Kidney capillary endothelial cell (primary cell): Measurements from ENCODE around the gene RAPGEF4.

ENCODE experiments used
- DNase-seq: peaks from one replicate; pipeline ENCODE4 v3.0.0-alpha.2; 2018; ENCODE audit warnings: low spot score

Gene RAPGEF4

DNA sequence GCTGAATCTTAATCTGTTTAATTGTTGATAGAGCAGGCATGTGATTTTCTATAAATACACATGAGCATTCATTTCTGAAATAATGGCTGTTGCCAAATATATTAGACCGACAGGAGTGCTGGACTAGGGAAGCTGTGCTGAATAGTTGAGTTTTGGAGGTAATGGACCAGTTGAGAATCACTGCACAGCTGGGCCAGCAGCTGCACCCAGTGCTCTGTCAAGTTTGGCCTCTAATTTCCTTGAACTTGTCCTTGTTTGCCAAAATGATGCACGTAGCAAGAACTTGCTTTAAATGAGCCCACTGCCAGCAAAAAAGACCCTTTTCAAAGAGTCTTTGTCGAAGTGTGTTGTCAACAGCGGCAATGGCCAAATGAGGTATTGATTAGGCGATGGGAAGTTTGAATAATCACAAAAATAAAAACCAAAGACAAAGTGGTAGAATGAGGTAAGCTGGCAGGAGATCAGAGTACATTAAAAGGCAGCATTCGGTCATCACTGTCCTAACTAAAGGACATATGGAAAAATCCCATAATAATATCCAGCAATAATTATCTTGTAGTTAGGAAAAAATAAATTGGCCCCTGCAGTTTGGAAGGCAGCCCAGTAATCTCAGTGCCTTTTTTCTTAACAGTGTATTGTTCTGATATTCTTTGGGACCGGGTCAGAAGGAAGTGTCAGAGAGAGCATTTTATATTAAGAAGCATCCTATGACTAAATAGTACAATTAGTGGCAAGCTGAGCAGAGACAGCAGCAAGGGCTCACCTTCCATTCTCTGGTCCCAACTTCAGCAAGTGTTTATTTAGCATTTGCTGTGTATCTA is 126.2 kb downstream of the RAPGEF4 start:
- DNase-seq: no peak

GRCh38 chr2:172863341-172863740 is 127.7 kb downstream of the RAPGEF4 start:
- DNase-seq: no peak

- DNase-seq: no peak
Measured at GRCh38 chr2:172864182-172864581, 128.5 kb downstream of the RAPGEF4 start.

- no peak for DNase-seq
Measured at GRCh38 chr2:172865422-172865821, 129.8 kb downstream of the RAPGEF4 start.

GRCh38 chr2:172869861-172870260 is 134.2 kb downstream of the RAPGEF4 start:
- no peak for DNase-seq

GRCh38 chr2:172870396-172870795 is 134.8 kb downstream of the RAPGEF4 start:
- DNase-seq: no peak

- DNase-seq: no peak
Measured at GRCh38 chr2:172877826-172878225, 142.2 kb downstream of the RAPGEF4 start.

GRCh38 chr2:172878260-172878659 is 142.6 kb downstream of the RAPGEF4 start:
- DNase-seq: no peak

DNA sequence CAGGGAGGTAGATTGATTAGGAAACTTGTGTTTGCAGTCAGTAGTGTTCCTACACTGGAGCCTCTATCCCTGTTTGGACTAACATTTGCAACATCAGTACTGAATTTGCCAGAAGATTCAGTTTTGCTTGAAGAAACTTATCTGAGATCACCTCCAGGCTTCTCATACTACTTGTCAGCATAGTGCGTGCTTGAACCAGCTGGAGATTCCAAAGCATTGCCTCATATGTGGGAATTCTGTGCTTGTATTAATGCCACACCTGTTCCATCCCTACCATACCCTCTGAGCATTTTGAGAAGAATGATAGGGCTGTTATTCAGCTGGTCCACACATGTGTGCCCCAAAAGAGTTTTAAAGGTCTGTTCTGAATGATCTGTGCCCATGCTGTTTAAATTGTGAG is 148.7 kb downstream of the RAPGEF4 start:
- DNase-seq: no peak

DNA sequence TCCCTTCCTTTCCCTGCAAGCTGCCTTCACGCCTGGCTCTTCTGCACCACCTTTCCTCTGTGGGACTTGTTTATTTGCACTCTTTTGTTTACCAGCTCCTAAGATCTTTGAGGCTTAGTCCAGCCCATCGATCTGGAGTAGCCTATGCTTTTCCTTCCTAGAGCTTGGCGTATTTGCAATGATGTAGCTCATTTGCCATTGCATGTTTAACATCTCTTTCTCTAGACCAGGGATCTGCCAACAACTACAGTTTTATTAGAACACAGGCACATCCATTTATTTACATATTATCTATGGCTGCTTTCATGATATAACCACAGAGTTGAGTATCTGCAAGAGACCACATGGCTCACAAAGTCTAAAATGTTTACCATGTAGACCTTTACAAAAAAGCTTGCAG is 150.4 kb downstream of the RAPGEF4 start:
- no peak for DNase-seq

DNA sequence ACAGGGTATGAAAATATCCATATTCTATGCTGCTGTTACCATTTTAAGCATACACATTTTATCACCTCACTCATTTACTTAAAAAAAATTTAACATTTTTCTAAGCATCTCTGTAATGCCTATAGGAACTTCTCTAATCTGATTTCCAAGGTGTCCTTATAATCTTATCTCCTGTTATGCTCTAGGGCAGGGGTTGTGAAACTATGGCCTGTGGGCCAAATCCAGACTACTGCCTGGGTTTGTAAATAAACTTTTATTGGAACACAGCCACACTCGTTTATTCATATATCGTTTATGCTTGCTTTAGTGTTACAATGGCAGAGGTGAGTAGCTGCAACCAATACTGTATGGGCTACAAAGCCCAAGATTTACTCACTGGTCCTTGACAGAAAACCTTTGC is 151.6 kb downstream of the RAPGEF4 start:
- DNase-seq: no peak

DNA sequence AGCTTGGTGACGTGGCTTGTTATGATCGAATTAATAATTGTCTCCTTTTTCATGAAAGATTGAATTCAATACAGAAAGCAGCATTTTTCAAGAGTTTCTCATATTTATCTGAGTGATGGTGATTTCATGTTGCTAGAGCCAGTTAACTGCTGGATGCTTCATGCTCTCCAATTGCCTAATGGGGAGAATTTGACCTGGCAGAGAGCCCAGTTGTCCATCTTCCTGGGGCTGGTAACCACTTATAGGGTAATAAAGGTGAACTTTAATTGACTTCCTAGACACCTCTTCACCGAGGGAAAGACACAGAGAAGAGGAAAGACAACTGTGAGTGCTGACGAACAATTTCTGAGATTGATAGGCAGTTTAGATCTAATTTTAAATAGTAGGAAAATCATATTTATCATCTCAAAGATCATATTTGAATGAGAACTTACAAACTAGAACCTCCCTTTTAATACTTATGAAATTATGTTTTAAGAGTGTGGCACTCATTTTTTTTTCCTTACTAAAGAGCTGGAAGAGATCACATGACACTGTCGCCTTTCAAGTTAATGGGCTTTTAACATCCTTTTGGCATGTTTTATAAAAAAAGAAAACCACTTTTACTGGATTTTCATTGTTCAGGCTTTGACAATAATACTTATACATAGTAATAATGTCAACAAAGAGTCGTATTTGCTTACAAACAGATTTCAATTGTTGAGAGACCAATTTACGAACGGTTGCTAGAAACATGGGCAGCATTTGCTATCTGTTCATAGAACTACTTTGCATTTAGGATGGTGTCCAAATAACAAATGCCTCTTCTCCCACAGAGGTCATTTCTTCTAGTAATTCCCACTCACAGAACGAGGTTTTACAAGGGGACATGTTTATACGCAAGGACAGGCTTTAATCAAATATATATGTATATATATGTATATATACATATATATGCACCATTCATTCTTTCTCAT is 153.3 kb downstream of the RAPGEF4 start:
- DNase-seq: no peak

GRCh38 chr2:172889768-172890430 is 154.3 kb downstream of the RAPGEF4 start:
- DNase-seq: peak; percentile 48

DNA sequence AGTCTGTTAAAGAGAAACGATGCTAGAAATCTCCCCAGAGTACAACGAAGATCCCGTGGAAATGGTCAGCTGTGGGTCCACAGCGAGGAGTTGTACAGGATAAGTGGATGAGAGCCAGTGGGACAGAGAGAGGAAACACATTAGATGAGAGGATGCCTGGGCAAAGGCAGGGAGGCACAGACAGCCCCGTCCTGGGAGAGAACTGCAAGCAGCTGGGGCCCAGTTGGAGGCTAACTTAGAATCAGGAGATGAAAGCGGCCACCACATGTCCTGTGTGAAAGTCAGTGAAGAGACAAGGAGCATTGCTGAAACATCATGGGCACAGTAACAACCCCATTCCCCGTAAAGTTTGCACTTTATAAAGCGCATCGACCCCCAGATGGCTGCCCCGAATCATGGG is 157.5 kb downstream of the RAPGEF4 start:
- no peak for DNase-seq

GRCh38 chr2:172893671-172894070 is 158.0 kb downstream of the RAPGEF4 start:
- DNase-seq: no peak

DNA sequence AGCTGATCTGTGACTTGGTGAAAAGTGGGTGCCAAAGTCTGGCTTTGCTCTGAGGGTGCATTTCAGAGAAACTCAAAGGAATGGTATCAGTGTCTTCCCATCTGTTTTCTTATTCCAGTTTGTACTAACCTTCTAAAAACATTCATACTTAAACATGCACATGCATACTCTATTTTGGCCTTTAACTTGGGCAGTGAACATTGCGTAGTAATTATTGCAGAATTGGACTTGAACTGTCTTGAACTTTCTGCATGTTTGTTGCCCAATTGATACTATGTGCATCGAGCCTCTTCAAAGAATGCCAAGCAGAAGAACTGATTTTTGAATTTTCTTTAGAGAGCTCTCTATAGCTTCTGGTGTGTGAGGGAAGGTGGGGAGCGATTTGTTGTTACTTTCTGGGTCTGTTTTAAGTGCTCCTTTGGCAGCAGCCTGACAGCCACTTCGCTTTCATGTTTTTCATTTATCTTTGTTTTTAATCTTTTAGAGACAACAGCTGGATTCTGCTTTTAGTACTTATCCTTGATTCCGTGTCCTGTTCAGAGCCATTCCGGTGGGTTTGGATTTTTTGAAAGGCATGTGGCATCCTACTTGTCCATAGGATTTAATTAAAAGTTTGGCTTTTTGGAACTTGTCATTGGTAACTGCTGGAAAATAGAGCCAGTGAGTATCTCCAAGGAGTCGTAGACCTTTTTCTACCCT is 159.2 kb downstream of the RAPGEF4 start:
- DNase-seq: no peak

DNA sequence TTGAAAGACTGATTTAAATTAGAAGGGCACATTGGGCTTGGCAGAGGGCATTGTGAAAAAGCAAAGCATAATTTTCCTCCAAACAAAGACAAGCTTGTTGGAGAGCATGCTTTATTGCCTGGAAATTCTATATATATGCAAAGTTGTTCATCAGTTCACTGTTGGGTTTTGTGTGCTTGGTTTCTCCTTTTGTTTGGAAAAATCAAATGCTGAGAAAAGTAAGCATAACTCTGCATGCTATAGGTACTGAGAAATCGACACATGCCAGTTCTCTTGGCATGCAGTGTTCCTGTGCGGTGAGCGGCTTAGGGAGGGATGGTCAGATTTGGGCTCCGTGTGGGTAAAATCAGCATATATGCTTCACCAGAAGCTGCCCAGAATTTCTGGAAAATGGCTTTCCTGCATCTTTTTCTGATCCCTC is 161.0 kb downstream of the RAPGEF4 start:
- no peak for DNase-seq

- DNase-seq: no peak
Measured at GRCh38 chr2:172900871-172901270, 165.2 kb downstream of the RAPGEF4 start.

DNA sequence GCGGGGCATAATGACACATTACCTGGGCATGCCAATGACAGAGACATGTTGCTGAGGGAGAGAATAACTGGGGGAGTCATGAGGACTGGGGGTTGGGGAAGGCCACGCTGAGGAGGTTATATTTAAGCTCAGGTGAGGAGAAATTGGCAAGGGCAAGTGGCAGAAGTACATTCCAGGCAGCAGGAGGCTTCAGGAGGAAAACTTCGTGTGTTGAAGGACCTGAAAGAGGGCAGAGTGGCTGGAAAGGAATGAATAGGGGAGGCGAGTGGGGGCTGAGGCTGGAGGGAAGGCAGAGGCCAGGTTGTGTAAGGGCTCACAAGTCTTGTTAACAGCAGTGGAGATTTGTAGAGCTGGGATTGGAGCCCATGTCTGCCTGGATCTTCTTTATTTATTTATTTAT is 166.3 kb downstream of the RAPGEF4 start:
- DNase-seq: no peak

GRCh38 chr2:172904236-172904635 is 168.6 kb downstream of the RAPGEF4 start:
- no peak for DNase-seq

GRCh38 chr2:172905937-172906811 is 170.5 kb downstream of the RAPGEF4 start:
- DNase-seq: no peak
